Occipital lobe (tissue), 2 donors: ENCODE measurements around the gene ATP10A. TPM values are rescaled to one million over a fixed set of nuclear protein-coding genes. Genes with fewer than 3 reads are reported as not detected.

Experiments used
- DNase-seq: peaks from one replicate; lab custom pipeline; 2025; lab: John Stamatoyannopoulos, UW
- total RNA-seq: library from RNA; depleted of rRNA; stranded (reverse); fragments of >200 nt; gene quantifications from one replicate; pipeline ENCODE4 v1.2.3, GENCODE V29; 2014

ATP10A gene
- total RNA-seq, 1 donor from 2014 or later = 0.78 TPM

DNA sequence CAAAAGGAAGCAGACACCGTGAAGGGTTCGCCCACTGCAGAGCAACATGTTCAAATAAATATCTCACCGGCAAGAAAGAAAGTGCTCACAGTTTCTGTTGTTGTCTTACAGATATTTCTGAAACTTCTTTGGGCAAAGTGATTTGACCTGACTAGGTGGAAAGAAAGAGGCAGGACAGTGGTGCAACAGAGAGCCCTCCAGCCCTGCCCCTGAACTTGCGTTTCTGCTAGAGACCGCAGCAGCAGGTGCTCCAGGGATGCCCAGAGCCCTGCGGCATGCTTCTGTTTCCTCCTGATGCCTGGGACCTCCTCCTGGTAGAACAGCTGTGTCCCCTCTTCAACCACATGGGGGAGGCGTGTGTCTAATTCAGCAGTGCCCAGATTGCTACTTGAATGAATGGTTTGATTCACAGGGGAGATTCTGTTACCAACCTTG, 123.4 kb downstream of the ATP10A start:
- no peak for DNase-seq

DNA sequence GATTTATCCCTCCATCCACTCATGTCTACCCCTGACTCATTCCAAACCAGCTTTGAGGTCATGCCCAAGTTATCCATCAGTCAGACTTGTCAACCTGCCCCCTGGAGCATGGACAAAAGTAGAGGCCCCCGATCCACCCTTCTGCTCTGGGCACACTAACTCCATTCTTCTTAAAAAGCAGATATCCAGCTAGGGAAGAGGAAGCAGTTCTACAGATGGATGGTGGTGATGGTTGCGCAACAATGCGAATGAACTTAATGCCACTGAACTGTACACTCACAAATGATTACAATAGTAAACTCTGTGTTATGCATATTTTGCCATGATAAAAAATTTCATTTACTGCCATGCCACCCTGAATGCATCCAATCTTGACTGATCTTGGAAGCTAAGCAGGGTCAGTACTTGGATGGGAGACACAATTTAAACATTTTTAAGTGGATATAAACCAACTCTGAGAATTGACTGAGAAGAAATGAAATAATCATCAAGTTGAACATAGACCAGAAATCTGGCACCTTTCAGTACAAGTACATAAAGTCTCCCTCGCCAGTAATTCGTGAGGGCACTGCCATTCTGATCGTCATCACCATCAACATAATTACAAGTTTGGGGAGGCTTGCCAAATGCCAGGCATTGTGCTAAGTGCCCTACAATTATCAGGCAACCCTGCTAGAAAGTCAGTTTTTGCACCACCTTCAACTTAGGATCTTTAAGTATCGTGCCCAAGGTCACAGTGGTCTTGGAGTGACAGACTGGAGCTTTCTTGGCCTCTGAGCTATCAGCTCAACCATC, 124.8 kb downstream of the ATP10A start:
- no peak for DNase-seq

DNA sequence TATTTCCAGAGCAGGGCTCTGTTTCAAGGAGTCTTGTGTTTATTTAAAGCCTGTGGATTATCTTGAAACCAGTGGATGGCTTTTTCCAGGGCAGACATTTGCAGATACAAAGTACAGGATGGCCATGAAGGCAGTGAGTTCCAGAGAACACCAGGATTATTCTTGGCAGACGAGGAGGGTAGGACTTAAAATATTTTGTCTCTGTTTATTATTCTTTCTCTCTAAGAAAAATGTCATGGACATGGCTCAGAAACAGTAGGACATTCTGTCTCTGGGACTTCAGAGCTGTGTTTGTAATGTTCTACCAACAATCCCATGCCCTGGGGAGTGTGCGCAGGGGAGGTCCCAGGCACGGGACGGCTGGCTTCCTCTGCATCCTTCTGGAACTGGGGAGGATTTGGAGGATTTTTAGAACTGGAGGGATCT, 125.9 kb downstream of the ATP10A start:
- DNase-seq = no peak

DNA sequence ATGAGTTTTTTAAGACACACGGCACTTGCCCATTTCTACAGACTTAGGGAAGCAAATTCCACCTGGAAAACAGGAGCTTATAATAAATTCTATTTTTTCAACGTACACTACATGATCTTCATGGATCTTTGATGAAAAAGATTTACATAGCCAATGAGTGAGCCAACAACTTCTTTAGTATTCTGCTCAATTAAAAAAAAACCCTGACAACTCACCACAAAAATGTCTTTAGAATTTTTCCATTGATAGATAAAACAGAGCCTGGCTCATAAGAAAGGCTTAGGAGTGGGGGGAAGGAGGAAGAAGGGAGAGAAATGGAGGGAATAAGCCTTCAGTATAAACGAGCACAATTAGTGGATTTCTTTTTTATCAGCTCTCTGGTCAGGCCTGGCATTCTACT, 126.7 kb downstream of the ATP10A start:
- no peak for DNase-seq

DNA sequence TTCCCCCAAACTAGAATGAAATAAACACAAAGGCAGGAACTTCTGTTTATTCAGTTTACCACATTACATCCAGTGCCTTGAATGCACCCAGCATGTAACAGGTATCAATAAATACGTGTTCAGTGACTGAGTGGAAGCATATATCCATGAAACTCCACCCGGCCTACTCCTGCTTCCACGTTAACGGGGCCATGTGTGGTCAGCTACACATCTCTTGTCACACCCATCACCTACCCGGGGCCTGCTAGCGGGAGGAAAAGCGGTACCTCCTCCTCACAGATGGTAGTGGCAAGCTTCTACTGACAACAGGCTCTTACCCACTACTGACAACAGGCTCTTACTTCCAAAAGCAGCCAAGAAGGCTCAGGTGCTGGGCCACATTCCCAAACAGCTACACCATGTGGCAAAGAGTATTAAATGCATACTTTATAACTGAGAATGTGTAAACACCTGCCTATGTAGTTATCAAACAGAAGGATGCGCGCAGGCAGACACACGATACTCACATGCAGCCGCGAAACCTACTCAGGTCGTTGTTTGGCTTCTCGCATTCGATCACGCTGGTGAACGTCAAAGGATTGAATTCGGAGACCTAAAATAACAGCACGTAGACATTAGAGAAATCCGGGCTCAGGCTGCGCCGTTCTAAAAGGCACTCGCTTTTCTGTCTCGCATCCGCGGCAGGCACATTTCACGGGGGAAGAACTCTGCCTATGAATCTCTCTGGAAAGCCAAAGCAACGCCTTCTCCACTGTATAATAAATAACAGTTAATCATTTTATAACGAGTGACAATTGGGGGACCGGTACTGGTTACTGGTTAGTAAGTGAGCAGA, 127.4 kb downstream of the ATP10A start:
- no peak for DNase-seq

DNA sequence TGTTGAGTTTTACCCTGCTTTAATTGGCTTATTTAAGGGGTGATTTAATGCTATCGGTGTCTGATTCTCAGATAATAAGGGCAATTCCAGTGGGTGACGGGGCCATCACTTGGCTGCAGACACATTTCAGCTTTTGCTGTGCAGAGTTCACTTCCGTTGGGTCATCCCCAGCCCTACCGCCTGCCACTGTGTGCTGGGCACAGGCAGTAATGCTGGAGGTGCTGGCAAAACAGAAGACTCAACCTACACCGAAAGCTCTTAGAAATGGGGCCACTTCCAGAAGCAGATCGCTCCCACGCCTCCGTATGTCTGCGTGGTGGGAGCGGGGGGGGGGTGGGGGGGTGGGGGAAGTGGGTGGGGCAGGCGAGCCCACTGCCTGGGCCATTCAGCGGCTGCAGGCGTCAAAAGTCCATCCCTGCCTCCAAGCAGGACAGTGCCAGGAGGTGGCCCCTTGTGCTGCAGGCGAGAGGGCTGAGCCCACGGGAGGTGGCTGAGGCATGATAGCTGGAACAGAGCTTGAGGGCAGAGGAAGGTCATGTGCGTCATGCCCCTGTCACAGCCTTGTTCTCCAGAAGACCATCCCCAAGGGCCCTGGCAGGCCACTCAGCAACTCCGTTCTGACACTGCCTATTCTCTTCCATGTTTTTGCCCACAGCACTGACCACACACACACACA, 128.3 kb downstream of the ATP10A start:
- no peak for DNase-seq

DNA sequence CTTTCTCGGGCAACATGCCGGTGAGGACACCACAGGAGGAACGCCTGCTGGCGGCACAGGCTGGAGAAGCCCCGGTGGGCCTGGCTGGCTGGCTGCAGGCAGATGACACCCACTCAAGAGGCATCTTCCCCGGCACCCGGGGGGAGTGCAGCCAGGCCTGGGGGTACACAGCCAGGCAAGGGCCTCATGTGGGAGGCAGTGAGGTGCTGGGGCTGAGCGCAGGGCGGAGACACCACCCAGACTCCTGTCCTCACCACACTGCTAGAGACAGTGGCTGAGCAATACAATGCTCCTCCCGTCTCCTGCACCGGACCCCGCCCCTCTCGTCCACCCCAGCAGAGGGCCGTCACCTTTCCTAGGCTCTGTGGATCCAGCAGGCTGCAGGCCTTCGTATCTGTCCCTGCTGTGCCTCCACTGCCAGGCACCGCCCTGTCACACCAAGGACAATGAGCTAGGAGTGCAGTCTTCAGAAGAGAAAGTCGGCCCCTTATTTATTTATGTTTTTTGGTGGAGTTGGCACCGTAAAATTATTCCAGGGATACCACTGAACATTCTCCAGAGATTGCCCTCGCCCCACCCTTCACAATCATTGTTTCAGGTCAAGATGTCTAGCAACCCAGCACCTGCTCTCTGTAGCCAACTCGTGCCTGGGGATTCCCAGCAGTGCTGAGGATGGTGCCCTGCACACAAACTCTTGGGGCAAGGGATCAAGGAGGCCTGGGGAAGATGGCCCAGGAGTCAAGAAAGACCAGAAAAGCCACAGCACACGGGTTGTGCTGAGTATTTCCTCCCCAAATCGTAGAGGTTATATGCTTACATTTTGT, 129.1 kb downstream of the ATP10A start:
- DNase-seq = no peak

DNA sequence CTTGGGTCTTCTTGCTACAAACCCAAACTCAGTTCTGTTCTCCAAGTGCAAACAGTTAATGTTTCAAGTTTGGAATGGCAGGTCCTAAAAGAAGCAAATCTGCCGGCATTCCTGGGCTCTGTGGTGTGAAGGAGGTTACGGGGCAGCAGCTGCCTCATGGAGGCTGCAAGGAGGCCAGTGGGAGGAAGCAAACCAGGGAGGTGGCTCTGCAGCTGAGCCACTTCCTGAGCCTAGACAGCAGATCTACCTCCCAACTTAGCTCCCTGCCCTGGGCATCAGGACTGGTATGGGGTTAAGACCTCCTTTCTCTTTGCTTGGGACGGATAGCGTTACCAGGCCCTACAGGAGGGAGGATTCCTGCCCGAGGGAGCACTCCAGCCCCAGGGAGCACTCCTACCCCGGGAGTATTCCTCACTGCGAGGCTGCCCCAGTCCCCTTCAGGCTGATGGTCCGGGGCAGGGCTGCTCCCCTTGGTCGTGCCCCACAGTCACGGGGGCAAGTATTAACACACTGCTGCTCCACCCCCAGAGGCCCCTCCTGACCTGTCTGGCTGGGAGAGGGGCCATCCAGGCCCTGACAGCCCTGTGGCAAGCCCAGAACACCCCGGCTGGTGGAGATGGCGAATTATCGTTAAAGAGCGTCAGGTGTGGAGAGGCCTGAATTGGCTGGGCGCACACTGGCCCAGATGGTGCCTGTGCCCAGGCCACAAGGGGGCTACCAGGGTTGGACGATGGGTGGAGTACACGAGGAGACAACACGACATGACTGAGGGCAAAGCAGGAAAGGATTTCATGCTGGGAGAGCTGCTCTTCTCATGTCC, 129.9 kb downstream of the ATP10A start:
- DNase-seq = no peak

DNA sequence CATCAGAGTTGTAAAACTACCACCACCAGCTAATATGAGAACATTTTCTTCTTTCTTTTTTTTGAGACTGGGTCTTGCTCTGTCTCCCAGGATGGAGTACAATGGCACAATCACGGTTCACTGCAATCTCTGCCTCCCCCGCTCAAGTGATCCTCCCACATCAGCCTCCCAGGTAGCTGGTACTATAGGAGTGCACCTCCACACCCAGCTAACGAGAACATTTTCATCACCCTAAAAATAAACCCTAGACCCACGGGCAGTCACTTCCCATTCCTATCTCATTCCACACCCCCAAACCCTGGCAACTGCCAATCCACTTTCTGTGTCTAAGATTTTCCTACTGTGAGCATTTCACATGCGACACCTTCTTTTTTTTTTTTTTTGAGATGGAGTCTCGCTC, 130.9 kb downstream of the ATP10A start:
- no peak for DNase-seq

DNA sequence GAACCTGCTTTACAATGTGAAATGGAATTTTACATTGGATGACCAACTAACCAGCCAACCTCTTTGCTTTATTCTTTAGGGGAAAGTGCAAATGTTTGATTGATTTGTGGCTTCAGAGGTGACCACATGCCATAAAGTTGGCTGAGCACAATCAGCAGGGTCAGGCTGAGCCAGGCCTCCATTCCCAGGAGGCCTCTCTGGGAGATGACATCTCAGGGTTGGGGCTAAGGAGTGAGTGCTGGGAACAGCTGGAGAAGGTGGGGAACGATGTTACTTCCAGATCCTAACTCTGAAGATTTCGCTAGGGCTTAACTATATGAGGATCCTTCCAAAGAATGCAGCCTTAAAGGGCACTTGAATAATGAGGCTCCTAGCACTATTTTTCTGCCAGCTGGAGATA, 131.7 kb downstream of the ATP10A start:
- DNase-seq = no peak

DNA sequence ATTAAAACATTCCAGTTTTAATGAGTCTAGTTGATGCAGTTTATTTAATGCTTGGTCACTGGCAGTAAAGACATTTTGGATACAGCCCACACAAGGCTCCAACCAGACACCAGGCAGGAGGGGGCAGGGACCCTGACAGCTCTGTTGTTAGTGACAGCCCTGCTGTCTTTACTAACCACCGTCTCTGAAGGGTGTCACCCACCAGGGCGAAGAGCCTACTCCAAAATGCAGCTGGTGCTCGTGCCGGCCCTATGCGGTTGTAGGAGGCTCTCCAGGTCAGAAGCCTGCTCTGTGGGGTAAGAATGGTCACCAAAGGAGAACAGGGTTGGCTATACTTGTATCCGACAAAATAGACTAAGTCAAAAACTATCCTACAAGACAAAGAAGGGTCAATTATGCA, 132.2 kb downstream of the ATP10A start:
- no peak for DNase-seq

DNA sequence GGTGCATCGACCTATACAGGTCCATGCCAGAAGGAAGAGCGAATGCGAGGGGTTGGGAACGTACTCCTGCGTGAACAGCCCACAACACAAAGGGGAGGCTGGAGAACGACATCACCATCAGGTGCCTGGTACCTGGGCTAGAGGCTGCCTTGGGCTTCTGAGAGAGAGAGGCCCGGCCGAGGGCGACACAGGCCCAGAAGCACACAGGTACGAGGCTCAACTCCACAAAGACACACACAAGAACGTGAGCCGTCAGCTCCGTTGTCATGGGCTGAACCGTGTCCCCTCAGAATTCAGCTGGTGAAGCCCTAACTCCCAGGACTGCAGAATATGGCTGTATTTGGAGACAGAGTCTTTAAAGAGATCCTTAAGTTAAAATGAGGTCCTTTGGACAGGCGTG, 134.3 kb downstream of the ATP10A start:
- DNase-seq = no peak

DNA sequence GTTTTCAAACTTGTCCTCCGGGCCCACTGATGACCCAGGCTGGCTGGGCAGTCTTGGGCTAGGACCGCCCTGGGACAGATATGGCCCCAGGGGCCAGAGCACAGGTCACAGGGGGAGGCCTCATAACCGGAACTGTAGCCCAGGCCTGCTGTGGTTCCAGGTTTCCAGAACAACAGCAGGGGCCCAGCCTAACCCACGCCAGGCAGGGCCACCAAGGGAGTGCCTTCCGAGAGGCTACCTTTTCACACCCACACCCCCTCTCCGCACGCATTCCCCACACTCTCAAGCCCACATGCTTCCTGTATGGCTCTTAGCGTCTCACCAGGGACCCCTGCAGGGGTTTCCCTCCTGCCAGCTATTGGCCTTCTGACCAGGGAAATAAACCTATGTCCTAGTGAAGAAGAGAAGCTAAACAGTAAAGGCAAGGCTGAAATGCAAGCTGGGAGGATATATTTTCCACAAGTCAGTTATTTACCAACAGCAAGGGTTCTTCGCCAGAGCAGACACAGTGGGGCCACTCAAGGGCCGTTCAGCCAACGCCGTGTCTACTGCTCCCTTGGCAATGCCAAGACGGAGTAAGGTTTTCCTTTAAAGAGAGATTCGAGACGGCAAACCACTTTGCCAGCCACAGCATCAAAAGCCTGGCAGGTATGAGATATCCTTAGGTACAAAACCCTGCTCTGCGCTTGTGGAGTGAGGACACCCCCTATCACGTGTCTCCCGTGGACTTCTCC, 135.1 kb downstream of the ATP10A start:
- DNase-seq = no peak

DNA sequence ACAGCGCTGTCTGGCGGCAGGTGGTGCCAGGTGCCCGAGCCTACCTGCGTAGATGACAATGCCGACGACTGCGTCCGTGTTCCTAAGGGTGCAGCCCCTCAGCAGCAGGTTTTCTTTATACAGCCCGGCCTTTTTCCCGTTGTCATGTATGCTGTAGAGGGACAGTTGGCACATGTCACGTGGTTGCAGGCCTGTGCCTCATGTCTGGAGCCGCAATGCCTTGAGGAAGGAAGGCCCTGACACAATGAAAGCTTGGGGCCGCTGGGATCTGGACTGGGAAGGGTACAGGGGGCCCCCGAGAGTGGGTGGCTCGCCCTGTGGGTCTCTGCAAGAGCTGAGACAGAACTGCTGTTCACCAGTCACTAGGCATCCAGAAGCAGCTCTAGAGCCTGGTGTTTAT, 136.0 kb downstream of the ATP10A start:
- no peak for DNase-seq

DNA sequence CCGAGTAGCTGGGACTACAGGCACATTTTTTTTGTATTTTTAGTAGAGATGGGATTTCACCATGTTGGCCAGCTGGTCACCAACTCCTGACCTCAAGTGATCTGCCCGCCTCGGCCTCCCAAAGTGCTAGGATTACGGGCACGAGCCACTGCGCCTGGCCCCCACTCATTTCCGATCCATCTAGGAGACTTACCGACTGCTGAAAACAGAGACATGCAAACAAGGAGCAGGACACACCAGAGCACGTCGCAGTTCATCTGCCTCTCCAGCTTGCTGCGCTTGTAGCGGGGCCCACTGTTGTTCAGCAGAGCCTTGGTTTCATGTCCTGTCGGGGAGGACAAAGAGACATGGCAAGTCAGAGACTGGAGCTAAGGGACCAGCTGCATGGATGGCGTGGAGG, 137.4 kb downstream of the ATP10A start:
- no peak for DNase-seq

DNA sequence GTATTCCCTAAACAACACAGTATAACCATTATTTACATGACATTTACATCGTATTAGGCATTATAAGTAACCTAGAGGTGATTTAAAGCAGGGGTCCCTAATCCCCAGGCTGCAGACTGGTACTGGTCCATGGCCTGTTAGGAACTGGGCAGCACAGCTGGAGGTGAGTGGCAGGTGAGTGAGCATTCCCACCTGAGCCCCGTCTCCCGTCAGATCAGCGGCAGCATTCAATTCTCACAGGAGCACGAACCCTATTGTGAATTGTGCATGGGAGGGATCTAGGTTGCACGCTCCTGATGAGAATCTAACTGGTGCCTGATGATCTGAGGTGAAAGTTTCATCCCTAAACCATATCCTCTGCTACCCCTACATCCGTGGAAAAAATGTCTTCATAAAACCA, 138.2 kb downstream of the ATP10A start:
- DNase-seq = no peak

DNA sequence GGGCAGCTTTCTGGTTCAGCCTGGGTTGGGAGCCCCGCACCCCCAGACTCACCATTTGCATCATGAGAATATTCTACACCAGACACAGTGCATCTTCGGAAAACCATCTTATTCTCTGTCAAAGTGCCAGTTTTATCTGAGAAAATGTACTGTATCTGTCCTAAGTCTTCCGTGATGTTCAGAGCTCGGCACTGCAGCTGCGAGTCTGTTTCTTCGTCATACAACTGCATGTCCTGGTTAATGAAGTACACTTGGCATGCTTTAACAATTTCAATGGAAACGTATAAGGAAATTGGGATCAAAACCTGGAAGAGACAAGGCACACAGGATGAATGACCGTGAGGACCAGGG, 141.5 kb downstream of the ATP10A start:
- no peak for DNase-seq

DNA sequence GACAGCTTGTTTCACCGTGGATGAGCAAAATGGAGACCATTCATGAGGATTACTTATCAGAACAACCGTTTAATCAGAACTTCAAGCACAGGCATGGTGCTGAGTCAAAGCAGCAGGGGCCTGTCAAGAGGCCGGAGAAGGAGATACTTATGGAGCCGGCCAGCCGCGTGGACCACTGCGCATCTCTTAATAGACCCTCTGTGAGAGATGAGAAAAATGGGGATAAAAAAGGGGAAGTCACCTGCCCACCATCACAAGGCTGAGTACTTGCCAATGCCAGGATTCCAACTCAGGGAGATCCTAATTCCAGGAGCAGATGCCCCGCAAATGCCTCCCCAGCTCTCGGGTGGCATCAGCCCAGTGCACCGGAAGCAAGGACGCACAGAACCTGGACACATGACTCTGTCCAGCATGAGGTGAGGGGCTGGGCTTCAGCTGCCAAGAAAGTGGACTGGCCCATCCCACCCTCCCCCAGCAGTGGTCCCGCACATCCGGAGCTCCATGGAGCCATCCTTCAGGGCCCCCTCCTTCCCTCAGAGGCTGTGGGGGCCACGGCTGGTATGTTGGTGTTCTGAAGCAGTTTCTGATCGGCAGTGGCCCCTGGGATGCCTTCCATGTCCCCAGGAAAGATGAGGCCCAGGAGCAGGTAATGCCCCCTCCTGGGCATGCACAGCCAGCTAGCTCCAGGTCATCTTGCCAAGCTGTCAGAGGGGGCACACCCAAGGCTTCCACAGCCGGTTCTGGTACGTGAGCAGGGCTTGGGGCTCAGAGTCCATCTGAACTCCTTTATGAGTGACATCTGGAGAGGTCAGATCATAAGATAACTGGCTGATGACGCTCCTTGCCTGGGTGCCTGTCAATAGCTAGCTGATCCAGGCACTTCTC, 143.8 kb downstream of the ATP10A start:
- DNase-seq = no peak

DNA sequence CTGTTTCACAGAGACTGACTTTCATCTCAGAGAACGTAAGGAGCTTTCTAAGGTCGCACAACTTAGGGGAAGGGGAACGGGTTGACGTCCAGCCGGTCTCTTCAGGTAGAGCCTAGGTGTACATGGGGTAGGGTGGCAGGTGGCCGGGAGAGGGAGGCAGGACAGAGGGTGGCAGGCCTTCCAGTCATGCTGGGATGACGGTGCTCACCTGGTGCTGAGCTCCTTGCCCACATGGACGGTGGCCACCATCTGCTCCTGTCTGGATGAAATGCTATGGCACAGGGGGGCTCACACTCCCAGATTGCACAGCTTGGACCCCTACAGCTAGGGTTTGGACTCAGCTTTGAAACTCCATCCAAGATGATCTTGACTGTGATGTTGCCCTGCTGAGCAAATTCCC, 144.5 kb downstream of the ATP10A start:
- no peak for DNase-seq
